ENCODE results near the gene TYMS.

DNA sequence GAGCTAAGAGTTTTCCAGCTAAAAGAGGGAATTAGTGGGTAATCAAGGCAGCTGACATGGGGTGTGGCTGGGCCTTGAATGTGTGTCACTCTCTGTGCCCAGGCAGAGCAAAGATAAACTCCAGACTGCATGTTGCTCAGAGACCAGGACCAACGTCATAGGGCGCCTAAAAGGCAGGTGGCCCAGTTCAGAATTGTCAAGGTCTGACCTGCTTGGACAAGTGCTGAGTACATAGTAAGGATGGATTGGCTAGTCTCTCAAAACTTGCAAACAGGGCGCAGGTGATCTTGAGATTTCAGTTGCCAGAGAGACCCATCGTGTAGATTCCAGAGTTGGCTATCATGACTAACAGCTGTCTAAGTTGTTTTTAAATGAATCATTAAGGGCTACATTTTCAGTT, 41.7 kb upstream of the TYMS start:
- no peak for TF ChIP-seq RAD21 (conservative IDR thresholded peaks at IDR 0.05)
- TF ChIP-seq, protein P1, sequence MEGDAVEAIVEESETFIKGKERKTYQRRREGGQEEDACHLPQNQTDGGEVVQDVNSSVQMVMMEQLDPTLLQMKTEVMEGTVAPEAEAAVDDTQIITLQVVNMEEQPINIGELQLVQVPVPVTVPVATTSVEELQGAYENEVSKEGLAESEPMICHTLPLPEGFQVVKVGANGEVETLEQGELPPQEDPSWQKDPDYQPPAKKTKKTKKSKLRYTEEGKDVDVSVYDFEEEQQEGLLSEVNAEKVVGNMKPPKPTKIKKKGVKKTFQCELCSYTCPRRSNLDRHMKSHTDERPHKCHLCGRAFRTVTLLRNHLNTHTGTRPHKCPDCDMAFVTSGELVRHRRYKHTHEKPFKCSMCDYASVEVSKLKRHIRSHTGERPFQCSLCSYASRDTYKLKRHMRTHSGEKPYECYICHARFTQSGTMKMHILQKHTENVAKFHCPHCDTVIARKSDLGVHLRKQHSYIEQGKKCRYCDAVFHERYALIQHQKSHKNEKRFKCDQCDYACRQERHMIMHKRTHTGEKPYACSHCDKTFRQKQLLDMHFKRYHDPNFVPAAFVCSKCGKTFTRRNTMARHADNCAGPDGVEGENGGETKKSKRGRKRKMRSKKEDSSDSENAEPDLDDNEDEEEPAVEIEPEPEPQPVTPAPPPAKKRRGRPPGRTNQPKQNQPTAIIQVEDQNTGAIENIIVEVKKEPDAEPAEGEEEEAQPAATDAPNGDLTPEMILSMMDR (IDR thresholded peaks at IDR 0.05; ENCODE audit: poor library complexity, severe bottlenecking): no peak
- TF ChIP-seq MXI1 (conservative IDR thresholded peaks at IDR 0.05; ENCODE audit: poor library complexity, severe bottlenecking): no peak
- no peak for TF ChIP-seq SMC3 (conservative IDR thresholded peaks at IDR 0.05; ENCODE audit: poor library complexity)
- TF ChIP-seq EP300 (conservative IDR thresholded peaks at IDR 0.05; ENCODE audit: poor library complexity, severe bottlenecking): no peak
- no peak for TF ChIP-seq EZH2 (IDR thresholded peaks at IDR 0.05; ENCODE audit: borderline replicate concordance, insufficient read depth, low read length, poor library complexity, severe bottlenecking)
